Cardiac fibroblast (primary cell): Measurements from ENCODE around the gene NGF.

Experiments used
- DNase-seq, 2 donors: peaks; one replicate each; pipeline versions ENCODE4 v3.0.0 to v3.0.0-alpha.2; 2010; ENCODE audit warnings: low read depth in 2 of 2
- H3K4me3 ChIP-seq, 2 donors: replicated peaks in 1 of 2; 1 replicate in 1 of 2; 2 replicates in 1 of 2; pipeline ENCODE4 v1.5.1; 2011; ENCODE audit warnings: low read depth in 2 of 2, low read length in 2 of 2, mild to moderate bottlenecking in 2 of 2, moderate library complexity in 1 of 2
- TF ChIP-seq, protein P1 (sequence below): IDR thresholded peaks from one replicate; pipeline ENCODE4 v1.5.1; 2011; ENCODE audit warnings: low read depth, mild to moderate bottlenecking, low read length, inconsistent platforms

The NGF gene

DNA sequence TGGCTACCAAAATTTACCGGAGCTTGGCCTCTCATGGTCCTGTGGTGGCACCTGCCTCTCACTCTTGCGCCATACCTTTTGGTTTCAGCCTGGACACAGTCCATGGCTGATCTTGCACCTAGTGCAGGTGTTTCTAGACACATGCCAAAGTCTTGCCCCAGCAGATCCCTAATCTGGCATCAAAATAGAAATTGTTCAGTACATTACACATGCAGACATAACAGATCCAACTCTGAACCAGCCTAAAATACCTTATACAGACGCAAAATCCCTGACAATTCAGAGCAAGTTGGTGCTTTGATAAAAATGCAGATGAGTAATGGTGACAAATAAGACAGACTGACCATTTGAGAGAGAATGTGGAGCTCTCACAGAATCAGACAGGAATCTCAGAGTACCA, 44.1 kb downstream of the NGF start:
- DNase-seq, result no peak
- TF ChIP-seq, protein P1, sequence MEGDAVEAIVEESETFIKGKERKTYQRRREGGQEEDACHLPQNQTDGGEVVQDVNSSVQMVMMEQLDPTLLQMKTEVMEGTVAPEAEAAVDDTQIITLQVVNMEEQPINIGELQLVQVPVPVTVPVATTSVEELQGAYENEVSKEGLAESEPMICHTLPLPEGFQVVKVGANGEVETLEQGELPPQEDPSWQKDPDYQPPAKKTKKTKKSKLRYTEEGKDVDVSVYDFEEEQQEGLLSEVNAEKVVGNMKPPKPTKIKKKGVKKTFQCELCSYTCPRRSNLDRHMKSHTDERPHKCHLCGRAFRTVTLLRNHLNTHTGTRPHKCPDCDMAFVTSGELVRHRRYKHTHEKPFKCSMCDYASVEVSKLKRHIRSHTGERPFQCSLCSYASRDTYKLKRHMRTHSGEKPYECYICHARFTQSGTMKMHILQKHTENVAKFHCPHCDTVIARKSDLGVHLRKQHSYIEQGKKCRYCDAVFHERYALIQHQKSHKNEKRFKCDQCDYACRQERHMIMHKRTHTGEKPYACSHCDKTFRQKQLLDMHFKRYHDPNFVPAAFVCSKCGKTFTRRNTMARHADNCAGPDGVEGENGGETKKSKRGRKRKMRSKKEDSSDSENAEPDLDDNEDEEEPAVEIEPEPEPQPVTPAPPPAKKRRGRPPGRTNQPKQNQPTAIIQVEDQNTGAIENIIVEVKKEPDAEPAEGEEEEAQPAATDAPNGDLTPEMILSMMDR, result no peak
- no peak overlapping the region for H3K4me3 ChIP-seq

DNA sequence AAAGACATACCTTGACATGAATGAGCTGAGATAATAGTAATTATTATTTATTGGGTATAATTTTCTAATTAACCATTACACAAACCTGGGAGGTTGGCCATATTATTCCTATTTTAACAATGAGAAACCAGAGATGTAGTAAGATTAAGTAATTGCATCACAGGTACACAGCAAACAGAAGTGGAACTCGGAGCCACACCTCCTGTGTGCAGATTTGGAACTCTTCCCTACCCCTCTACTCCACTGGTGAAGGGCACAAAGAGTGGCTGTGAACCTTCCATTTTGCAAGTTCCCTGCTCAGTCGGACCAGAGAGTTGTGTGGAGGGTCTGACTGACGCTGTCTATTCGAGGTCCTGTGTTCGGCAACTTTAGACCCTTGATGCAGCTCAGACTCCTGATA, 45.0 kb downstream of the NGF start:
- TF ChIP-seq, protein P1, result no peak
- no peak for DNase-seq
- no peak overlapping the region for H3K4me3 ChIP-seq

DNA sequence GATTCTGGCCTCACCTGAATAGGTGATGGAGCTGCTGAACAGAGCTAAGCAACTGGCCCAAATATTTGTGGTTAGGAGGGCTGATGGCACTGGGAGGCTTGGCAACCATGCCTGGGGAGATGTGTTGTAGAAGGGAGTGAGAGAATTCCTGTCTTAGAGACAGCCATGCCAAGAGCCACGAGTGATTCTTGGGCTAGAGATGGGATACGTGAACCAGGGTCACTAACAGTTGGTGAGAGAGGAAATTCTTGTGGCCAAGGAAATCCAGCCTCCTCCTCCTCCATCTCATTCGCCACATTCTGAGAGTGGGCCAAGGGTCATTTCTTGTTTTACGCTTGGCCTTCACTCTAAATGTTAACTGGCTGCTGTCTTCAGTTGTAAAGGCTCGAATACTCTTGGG, 46.3 kb downstream of the NGF start:
- TF ChIP-seq, protein P1, result no peak
- H3K4me3 ChIP-seq, result no peak overlapping the region

DNA sequence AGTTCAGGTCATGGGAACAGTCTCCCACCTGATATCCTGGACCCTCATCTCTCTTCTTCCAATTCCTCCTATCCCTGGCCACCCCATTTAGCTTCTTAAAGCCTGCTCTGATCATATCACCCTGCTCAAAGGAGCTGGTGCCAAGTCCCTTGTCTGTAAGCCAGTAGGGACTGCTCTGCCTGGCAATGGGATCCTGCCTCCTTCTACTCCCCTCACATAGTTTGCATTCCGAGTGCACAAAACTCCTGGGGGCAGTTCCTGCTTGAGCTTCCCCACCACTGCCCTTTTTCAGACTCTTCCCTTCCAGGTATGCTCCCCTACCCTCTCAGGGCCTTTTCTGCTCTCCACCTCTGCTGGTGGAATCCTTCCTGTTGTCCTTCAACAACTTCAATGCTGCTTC, 48.1 kb downstream of the NGF start:
- TF ChIP-seq, protein P1, result no peak
- DNase-seq, result peak in 1 of 2 donors; percentile 47
- no peak overlapping the region for H3K4me3 ChIP-seq

More for the DNA sequence above, 46.3 kb downstream of the NGF start:
- peak in 1 of 2 donors; percentile 46 for DNase-seq

DNA sequence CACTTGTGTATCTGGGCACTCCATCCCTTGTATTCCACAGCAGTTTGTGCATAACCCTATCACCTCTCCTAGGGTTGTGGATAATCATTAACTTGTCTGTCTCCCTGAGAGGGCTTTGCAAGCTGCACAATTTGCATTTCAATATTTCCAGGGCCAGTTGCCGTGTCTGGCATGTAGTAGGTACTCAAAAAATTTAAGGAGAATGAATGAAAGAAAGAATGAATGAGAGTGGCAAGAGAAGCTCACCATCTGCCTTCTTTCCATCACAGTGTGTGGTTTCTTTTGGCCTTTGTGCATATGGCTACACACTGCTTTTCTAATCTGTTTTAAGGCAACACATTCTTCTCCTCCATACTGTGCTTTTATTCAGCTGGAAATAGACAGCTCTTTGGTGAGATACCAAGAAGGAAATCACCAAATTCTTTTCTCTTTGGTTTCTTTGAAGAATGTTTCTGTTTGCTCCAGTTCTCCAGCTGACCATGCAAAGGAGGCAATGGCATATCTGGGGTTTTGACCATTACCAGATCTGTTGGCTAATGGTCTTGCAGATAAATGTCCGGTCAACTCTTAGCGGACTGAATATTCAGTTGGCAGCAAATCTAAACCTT, 49.4 kb downstream of the NGF start:
- TF ChIP-seq, protein P1, result no peak
- DNase-seq, result peak in 1 of 2 donors; percentile 42
- no peak overlapping the region for H3K4me3 ChIP-seq

DNA sequence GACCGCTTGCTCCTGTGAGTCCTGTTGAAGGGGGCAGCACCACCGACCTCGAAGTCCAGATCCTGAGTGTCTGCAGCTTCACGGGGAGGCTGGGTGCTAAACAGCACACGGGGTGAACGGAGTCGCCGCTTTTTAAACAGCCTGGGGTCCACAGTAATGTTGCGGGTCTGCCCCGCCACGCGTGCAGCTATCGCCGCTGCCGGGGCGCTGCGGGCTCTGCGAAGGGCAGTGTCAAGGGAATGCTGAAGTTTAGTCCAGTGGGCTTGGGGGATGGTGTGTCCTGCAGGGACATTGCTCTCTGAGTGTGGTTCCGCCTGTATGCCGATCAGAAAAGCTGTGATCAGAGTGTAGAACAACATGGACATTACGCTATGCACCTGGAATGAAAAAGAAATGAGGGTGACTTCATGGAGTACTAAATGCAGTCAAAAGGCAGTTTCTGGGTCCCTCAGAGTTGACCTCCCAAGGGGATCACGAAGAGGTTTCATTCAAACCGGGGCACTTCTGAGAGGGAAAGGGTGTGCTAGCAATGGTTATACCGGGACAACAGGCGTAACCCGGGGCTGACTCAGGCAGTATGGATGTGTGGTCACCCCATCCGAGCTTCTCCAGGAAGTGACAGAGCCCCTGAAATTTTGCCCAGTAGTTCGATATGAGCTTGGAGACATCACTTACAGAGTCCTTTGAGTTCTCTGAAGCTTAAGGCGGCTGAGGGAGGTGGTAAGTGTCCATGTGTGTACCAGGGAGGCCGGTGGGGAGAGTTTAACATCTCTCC, 51.4 kb downstream of the NGF start:
- TF ChIP-seq, protein P1, result no peak
- H3K4me3 ChIP-seq, result no peak overlapping the region
- no peak for DNase-seq
